ENCODE measurements around the gene SLC9A2.

The SLC9A2 gene

GRCh38 chr2:102660070-102660469 is 40.7 kb downstream of the SLC9A2 start:
- H3K4me3 ChIP-seq (ENCODE audit: low read length), result no peak overlapping the region
- no peak for DNase-seq (ENCODE audit: low read depth)
- TF ChIP-seq CTCF (conservative IDR thresholded peaks at IDR 0.05; ENCODE audit: low read depth, low read length), result no peak

GRCh38 chr2:102660574-102660973 is 41.2 kb downstream of the SLC9A2 start:
- TF ChIP-seq CTCF (conservative IDR thresholded peaks at IDR 0.05; ENCODE audit: low read depth, low read length), result no peak
- no peak for DNase-seq (ENCODE audit: low read depth)
- no peak overlapping the region for H3K4me3 ChIP-seq (ENCODE audit: low read length)

- no peak for TF ChIP-seq CTCF (conservative IDR thresholded peaks at IDR 0.05; ENCODE audit: low read depth, low read length)
- H3K4me3 ChIP-seq (ENCODE audit: low read length), result no peak overlapping the region
- DNase-seq (ENCODE audit: low read depth), result no peak
Observed at GRCh38 chr2:102661846-102662245, 42.5 kb downstream of the SLC9A2 start.

DNA sequence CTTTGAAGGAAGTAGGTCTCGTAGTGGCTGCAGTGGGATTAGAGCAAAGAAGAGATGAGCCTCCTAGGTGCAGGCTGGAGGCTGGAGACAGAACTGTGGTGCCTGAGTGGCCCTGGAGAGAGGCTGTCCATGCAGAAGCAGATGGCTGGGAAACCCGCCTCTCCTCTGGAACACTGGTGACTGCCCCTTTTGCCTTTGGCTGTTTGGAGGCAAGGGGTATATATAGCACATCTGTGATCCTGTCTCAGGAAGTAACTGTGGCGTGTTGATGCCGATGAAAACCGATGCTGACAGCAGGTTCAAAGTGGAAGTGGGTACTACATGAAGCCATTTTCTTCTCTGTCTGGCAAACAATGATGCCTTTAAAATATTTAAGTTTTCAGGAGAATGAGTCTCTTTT is 43.5 kb downstream of the SLC9A2 start:
- DNase-seq (ENCODE audit: low read depth), result no peak

GRCh38 chr2:102663381-102663780 is 44.0 kb downstream of the SLC9A2 start:
- no peak overlapping the region for H3K4me3 ChIP-seq (ENCODE audit: low read length)
- no peak for TF ChIP-seq CTCF (conservative IDR thresholded peaks at IDR 0.05; ENCODE audit: low read depth, low read length)
- no peak for DNase-seq (ENCODE audit: low read depth)

More for the DNA sequence above, 43.5 kb downstream of the SLC9A2 start:
- no peak overlapping the region for H3K4me3 ChIP-seq (ENCODE audit: low read length)
- TF ChIP-seq CTCF (conservative IDR thresholded peaks at IDR 0.05; ENCODE audit: low read depth, low read length), result no peak

- no peak for TF ChIP-seq CTCF (conservative IDR thresholded peaks at IDR 0.05; ENCODE audit: low read depth, low read length)
- no peak overlapping the region for H3K4me3 ChIP-seq (ENCODE audit: low read length)
- DNase-seq (ENCODE audit: low read depth), result peak; percentile 9
Observed at GRCh38 chr2:102664471-102664909, 45.1 kb downstream of the SLC9A2 start.

GRCh38 chr2:102667072-102667471 is 47.7 kb downstream of the SLC9A2 start:
- H3K4me3 ChIP-seq (ENCODE audit: low read length), result no peak overlapping the region
- no peak for DNase-seq (ENCODE audit: low read depth)
- no peak for TF ChIP-seq CTCF (conservative IDR thresholded peaks at IDR 0.05; ENCODE audit: low read depth, low read length)
